HL-60 (cell line): ENCODE results near the gene RASSF5.

Source experiments
- DNase-seq, 2 experiments: peaks; one replicate each; pipeline ENCODE4 v3.0.0-alpha.2; 2010 to 2020; ENCODE audit warnings: low read depth in 1 of 2, low spot score in 1 of 2
- H3K27ac ChIP-seq: fragments of 250-450 bp; sonication (Bioruptor Pico); replicated peaks from 2 replicates; pipeline ENCODE4 v1.5.1; 2020; ENCODE audit warnings: mild to moderate bottlenecking, moderate library complexity
- H3K27me3 ChIP-seq: fragments of 250-450 bp; sonication (Bioruptor Pico); 2 replicates; pipeline ENCODE4 v1.5.1; 2021; ENCODE audit warnings: mild to moderate bottlenecking, moderate library complexity; ENCODE audit not compliant: insufficient read depth, poor library complexity, severe bottlenecking
- H3K4me3 ChIP-seq: replicated peaks from 2 replicates; pipeline ENCODE4 v1.5.1; 2011; ENCODE audit warnings: mild to moderate bottlenecking, control low read depth, low read length; ENCODE audit not compliant: insufficient read depth
- GABPA ChIP-seq: IDR thresholded peaks from 2 replicates; pipeline ENCODE4 v1.6.1; 2012; ENCODE audit warnings: low read depth
- POLR2AphosphoS5 ChIP-seq: IDR thresholded peaks from 2 replicates; pipeline ENCODE4 v1.6.1; 2012; ENCODE audit warnings: low read depth
- SPI1 ChIP-seq: IDR thresholded peaks from 2 replicates; pipeline ENCODE4 v1.6.1; 2012; ENCODE audit warnings: low read depth, mild to moderate bottlenecking, borderline replicate concordance
- TF ChIP-seq, protein P1 (sequence below): IDR thresholded peaks from 2 replicates; pipeline ENCODE4 v1.6.1; 2012; ENCODE audit warnings: low read depth; ENCODE audit not compliant: insufficient replicate concordance
- TF ChIP-seq, protein P2 (sequence below): IDR thresholded peaks from one replicate; pipeline ENCODE4 v1.5.1; 2011; ENCODE audit warnings: low read length, control low read depth, inconsistent platforms; ENCODE audit not compliant: insufficient read depth

Gene RASSF5

GRCh38 chr1:206577626-206578025 is 70.3 kb downstream of the RASSF5 start:
- no peak overlapping the region for H3K4me3 ChIP-seq
- DNase-seq = peak in 1 of 2 experiments; percentile 22
- TF ChIP-seq, protein P1, sequence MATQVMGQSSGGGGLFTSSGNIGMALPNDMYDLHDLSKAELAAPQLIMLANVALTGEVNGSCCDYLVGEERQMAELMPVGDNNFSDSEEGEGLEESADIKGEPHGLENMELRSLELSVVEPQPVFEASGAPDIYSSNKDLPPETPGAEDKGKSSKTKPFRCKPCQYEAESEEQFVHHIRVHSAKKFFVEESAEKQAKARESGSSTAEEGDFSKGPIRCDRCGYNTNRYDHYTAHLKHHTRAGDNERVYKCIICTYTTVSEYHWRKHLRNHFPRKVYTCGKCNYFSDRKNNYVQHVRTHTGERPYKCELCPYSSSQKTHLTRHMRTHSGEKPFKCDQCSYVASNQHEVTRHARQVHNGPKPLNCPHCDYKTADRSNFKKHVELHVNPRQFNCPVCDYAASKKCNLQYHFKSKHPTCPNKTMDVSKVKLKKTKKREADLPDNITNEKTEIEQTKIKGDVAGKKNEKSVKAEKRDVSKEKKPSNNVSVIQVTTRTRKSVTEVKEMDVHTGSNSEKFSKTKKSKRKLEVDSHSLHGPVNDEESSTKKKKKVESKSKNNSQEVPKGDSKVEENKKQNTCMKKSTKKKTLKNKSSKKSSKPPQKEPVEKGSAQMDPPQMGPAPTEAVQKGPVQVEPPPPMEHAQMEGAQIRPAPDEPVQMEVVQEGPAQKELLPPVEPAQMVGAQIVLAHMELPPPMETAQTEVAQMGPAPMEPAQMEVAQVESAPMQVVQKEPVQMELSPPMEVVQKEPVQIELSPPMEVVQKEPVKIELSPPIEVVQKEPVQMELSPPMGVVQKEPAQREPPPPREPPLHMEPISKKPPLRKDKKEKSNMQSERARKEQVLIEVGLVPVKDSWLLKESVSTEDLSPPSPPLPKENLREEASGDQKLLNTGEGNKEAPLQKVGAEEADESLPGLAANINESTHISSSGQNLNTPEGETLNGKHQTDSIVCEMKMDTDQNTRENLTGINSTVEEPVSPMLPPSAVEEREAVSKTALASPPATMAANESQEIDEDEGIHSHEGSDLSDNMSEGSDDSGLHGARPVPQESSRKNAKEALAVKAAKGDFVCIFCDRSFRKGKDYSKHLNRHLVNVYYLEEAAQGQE = no peak
- TF ChIP-seq SPI1 (no peak), GABPA (no peak), POLR2AphosphoS5 (no peak)
- TF ChIP-seq, protein P2, sequence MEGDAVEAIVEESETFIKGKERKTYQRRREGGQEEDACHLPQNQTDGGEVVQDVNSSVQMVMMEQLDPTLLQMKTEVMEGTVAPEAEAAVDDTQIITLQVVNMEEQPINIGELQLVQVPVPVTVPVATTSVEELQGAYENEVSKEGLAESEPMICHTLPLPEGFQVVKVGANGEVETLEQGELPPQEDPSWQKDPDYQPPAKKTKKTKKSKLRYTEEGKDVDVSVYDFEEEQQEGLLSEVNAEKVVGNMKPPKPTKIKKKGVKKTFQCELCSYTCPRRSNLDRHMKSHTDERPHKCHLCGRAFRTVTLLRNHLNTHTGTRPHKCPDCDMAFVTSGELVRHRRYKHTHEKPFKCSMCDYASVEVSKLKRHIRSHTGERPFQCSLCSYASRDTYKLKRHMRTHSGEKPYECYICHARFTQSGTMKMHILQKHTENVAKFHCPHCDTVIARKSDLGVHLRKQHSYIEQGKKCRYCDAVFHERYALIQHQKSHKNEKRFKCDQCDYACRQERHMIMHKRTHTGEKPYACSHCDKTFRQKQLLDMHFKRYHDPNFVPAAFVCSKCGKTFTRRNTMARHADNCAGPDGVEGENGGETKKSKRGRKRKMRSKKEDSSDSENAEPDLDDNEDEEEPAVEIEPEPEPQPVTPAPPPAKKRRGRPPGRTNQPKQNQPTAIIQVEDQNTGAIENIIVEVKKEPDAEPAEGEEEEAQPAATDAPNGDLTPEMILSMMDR = no peak
- H3K27me3 ChIP-seq = no peaks in the 10 kb centered on the region
- H3K27ac ChIP-seq = no peak overlapping the region

- TF ChIP-seq GABPA = no peak
- TF ChIP-seq POLR2AphosphoS5 = no peak
- TF ChIP-seq, protein P1 = no peak
- TF ChIP-seq, protein P2 = no peak
- TF ChIP-seq SPI1 = no peak
- no peak for DNase-seq
- no peak overlapping the region for H3K27ac ChIP-seq
- H3K4me3 ChIP-seq = no peak overlapping the region
- H3K27me3 ChIP-seq = no peaks in the 10 kb centered on the region
Measured at GRCh38 chr1:206578068-206578977, 71.0 kb downstream of the RASSF5 start.

DNA sequence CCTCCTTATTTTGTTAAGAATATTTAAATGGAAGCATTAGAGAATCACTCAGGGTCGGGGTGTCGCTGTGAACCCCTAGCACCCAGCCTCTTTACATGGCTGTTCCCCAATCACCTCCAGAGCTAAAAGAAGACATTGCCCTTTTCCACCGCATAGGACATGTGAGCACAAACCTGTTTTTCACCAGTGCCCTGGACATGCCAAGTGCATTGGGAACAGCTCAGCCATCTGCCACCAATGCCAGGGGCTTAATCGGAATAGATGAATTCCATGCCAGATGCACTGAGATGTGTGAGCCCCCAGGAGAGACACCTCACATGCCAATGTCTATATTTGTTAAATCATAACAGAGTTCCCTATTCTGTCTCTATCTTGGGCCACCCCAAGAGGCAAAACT is 71.6 kb downstream of the RASSF5 start:
- no peak for DNase-seq
- TF ChIP-seq SPI1 (no peak), POLR2AphosphoS5 (no peak), GABPA (no peak)
- TF ChIP-seq, protein P2 = no peak
- TF ChIP-seq, protein P1 = no peak
- Histone ChIP-seq H3K4me3 (no peak overlapping the region), H3K27ac (no peak overlapping the region), H3K27me3 (no peaks in the 10 kb centered on the region)
